DMS 273 treated with DMSO at 0.1 percent for 48 hours (cell line): ENCODE measurements around the gene CD274.
"Not testable (repeated sequence)": the region's sequence is repeated elsewhere in the genome, so short reads cannot be mapped to it uniquely, and the experiment has no call there.

ENCODE experiments used
- DNase-seq: peaks from one replicate; lab custom pipeline; 2025; lab: John Stamatoyannopoulos, UW

The CD274 gene

DNA sequence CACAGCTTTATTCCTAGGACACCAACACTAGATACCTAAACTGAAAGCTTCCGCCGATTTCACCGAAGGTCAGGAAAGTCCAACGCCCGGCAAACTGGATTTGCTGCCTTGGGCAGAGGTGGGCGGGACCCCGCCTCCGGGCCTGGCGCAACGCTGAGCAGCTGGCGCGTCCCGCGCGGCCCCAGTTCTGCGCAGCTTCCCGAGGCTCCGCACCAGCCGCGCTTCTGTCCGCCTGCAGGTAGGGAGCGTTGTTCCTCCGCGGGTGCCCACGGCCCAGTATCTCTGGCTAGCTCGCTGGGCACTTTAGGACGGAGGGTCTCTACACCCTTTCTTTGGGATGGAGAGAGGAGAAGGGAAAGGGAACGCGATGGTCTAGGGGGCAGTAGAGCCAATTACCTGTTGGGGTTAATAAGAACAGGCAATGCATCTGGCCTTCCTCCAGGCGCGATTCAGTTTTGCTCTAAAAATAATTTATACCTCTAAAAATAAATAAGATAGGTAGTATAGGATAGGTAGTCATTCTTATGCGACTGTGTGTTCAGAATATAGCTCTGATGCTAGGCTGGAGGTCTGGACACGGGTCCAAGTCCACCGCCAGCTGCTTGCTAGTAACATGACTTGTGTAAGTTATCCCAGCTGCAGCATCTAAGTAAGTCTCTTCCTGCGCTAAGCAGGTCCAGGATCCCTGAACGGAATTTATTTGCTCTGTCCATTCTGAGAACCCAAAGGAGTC lies at the start of gene CD274:
TSS of gene CD274 (plus strand) at position 184 of the 733 bp plus-strand sequence. CDS start 5,572 bp downstream, outside the sequence.
- peak; percentile 61 for DNase-seq

DNA sequence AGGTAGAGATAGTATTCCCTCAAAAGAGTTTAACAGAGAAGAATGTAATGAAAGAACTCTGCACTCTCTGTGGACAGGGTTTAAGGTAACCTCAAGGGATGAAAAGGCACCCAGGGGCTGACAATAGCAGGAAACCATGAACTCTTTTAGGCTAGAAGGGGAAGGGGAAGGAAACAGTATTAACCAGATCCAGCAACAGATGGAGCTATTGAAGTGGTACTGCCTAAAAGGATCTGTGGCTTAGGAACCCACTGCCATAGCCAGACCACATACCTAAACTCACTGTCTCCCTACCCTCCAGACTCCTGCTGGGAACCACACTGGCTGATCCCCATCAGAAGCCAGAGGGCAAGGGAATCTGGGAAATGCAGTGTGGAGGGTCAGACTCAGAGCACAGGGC lies 48.1 kb upstream of the CD274 start:
- DNase-seq, result no peak

GRCh38 chr9:5408596-5408995 lies 41.7 kb upstream of the CD274 start:
- DNase-seq, result no peak

GRCh38 chr9:5416953-5417352 lies 33.4 kb upstream of the CD274 start:
- no peak for DNase-seq

- DNase-seq, result no peak
Observed at GRCh38 chr9:5418481-5418880, 31.9 kb upstream of the CD274 start.

DNA sequence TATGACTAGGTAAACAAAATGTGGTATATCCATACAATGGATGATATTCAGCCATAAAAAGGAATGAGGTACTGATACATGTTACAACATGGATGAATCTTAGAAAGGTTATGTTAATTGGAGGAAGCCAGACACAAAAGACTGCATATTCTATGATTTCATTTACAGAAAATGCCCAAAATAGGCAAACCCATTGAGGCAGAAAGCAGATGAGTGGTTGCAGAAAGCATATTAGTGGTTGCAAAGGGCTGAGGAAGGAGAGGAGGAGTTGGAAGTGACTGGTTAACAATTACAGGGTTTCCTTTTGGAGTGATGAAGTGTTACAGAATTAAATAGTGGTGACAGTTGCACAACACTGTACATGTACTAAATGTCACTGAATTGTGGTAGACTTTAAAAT lies 30.4 kb upstream of the CD274 start:
- no peak for DNase-seq

DNA sequence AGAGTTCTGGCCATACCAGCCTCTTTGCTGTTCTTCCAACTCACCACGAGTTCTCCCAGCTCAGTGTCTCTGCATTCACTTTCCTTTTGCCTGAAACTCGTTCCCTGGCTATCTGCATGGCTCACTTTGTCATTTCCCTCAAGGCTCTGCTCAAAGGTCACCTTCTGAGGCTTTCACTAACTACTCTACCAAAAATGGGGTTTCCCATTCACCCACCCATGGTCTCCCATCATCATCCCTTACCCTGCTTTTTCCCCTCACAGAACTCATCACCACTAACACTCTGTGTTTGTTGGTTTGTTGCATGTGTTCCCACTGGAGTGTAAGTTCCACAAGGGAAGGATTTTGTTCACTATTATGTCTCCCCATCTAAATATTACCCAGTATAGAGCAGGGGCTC lies 29.2 kb upstream of the CD274 start:
- no peak for DNase-seq

DNA sequence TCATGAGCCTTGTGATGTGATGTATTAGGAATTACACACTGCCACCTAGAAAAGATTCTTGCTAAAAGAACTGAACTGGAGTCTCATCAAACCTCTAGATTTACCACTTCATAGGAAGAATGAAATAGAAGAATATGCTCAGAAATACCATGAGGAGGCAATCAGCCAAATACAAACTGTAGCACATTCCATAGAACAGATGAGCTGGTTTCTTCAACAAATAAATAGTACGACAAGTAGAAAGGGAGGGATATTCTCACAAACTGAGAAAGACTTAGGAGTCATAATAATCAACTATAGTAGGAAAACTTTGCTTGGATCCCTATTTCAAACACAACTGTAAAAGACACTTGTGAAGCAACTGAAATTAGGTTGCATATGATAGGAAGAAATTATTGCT lies 28.1 kb upstream of the CD274 start:
- no peak for DNase-seq

- peak; percentile 14 for DNase-seq
Observed at GRCh38 chr9:5425006-5425628, 25.2 kb upstream of the CD274 start.

DNA sequence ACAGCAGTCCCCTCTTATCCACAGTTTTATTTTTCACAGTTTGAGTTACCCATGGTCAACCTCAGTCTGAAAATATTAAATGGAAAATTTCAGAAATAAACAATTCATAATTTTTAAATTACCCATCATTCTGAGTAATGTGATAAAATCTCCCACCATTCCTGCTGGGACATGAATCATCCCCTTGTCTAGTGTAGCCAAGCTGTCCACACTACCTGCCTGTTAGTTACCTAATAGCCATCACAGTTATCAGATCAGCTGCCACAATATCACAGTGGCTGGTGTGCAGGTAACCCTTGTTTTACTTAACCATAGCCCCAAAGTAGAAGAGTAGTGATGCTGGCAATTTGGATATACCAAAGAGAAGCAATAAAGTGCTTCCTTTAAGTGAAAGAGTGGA lies 23.3 kb upstream of the CD274 start:
- DNase-seq, result no peak

GRCh38 chr9:5428172-5428571 lies 22.2 kb upstream of the CD274 start:
- no peak for DNase-seq

DNA sequence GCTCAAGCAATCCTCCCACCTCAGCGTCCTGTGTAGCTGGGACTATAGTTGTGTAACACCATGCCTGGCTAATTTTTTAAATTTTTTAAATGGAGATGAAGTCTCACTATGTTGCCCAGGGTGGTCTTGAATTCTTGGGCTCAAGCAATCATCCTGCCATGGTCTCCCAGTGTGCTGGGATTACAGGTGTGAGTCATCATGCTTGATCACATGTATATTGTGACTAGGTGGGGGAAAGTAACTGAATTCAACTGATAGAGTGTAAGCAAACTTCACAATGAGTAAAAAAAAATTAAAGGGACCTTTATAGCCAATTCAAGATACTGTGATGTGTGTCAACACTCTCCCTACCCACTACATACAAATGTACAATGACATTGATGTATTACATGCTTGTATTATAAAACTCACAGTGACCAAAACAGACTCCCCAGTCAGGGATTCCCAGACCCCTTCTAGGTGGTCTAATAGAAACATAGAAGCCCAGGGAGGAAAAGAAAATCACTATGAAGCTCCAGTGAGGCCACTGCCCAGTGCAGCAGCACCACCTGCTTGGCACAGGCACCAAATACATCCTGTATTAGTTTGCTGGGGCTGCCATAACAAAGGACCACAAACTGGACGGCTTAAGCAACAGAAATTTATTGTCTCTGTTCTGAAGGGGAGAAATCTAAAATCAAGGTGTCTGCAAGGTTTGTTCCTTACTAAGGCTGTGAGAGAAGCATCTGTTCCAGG lies 21.4 kb upstream of the CD274 start:
- DNase-seq, result no peak

GRCh38 chr9:5429873-5430564 lies 20.3 kb upstream of the CD274 start:
- no peak for DNase-seq

GRCh38 chr9:5430912-5431311 lies 19.4 kb upstream of the CD274 start:
- DNase-seq, result no peak

GRCh38 chr9:5432890-5433289 lies 17.5 kb upstream of the CD274 start:
- not testable (repeated sequence) for DNase-seq

DNA sequence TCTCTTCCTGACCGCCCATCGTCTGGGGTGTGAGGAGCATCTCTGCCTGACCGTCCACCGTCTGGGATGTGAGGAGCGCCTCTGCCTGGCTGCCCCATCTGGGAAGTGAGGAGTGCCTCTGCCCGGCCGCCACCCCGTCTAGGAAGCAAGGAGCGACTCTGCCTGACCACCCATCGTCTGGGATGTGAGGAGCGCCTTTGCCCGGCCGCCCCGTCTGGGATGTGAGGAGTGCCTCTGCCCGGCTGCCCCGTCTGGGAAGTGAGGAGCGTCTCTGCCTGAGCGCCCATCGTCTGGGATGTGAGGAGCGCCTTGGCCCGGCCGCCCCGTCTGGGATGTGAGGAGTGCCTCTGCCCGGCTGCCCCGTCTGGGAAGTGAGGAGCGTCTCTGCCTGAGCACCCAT lies 17.0 kb upstream of the CD274 start:
- not testable (repeated sequence) for DNase-seq

DNA sequence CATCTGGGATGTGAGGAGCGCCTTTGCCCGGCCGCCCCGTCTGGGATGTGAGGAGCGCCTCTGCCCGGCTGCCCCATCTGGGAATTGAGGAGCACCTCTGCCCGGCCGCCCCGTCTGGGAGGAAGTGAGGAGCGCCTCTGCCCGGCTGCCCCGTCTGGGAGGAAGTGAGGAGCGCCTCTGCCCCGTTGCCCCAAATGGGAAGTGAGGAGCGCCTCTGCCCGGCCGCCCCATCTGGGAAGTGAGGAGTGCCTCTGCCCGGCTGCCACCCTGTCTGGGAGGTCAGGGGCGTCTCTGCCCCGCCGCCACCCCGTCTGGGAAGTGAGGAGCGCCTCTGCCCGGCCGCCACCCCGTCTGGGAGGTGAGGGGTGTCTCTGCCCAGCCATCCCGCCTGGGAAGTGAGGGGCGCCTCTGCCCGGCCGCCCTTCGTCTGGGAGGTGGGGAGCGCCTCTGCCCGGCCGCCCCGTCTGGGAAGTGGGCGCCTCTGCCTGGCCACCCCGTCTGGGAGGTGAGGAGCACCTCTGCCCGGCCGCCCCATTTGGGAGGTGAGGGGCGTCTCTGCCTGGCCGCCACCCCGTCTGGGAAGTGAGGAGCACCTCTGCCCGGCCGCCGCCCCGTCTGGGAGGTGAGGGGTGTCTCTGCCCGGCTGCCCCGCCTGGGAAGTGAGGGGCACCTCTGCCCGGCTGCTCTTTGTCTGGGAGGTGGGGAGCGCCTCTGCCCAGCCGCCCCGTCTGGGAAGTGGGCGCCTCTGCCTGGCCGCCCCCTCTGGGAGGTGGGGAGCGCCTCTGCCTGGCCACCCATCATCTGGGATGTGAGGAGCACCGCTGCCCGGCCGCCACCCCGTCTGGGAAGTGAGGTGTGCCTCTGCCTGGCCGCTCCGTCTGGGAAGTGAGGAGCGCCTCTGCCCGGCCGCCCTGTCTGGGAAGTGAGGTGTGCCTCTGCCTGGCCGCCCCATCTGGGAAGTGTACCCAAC lies 16.2 kb upstream of the CD274 start:
- DNase-seq, result not testable (repeated sequence)

- DNase-seq, result no peak
Observed at GRCh38 chr9:5435912-5436311, 14.4 kb upstream of the CD274 start.

GRCh38 chr9:5436441-5436840 lies 13.9 kb upstream of the CD274 start:
- DNase-seq, result no peak

- peak; percentile 75 for DNase-seq
Observed at GRCh38 chr9:5437254-5438216, 12.8 kb upstream of the CD274 start, which contains the start of gene PLGRKT. Gene PLGRKT, minus strand, starts transcription at chr9:5437925. Its CDS starts 5,948 bp downstream, at chr9:5431977.
